ENCODE measurements around the gene MST1R.

- no peak for TF ChIP-seq CTCF (IDR thresholded peaks at IDR 0.05; ENCODE audit: insufficient read depth, low read depth, low read length)
- TF ChIP-seq EZH2 (IDR thresholded peaks at IDR 0.05; ENCODE audit: insufficient read depth, low read length): no peak
Observed at GRCh38 chr3:49895791-49896190, 7.9 kb downstream of the MST1R start.

Measured in astrocyte (in vitro differentiated cells and primary cell).